Raji (cell line): Measurements from ENCODE around the gene USE1.
A peak's percentile ranks its signal among the peaks of the same experiment; 100 is the strongest.

Experiments used
- POLR2A ChIP-seq: IDR thresholded peaks from 2 replicates; pipeline ENCODE4 v1.6.1; 2011; ENCODE audit warnings: low read depth, low read length, control low read depth; ENCODE audit not compliant: insufficient read depth

USE1 gene

DNA sequence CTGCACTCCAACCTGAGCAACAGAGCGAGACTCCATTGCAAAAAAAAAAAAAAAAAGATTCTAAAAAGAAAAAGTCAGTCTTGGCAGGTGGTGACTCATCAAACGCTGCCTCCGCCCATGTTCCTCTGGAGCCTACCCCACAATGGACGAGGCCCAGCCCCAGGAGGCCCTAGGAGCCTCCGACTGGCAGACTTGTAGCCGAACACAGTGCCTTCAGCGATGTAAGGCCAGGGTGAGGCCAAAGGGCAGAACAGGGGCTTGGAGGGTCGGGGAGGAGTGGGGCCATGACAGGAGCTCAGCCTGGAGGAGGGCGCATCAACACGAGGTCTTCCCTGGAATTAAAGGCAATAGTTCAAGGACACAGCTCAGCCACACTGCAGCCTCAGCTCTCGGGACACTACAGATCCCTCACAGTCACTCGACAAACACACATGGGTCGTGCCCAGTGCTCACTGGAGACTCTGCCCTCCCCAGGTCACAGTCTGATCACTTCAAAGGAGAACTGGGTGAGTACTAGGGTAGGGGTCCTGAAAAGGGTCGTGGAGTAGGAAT is 5.1 kb downstream of the USE1 start:
- TF ChIP-seq POLR2A: no peak

DNA sequence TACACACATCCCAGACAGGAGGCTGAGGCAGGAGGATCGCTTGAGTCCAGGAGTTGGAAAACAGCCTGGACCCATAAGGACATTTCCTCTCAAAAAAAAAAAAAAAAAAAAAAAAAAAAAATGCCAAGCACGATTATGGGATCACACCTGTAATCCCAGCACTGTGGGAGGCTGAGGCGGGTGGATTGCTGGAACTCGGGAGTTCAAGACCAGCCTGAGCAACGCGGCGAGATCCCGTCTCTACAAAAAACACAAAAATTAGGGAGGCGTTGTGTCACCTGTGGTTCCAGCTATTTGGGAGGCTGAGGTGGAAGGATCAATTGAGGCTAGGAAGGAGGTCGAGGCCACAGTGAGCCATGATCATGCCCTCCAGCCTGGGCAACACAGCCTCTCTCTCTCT is 9.9 kb downstream of the USE1 start:
- TF ChIP-seq POLR2A: no peak

DNA sequence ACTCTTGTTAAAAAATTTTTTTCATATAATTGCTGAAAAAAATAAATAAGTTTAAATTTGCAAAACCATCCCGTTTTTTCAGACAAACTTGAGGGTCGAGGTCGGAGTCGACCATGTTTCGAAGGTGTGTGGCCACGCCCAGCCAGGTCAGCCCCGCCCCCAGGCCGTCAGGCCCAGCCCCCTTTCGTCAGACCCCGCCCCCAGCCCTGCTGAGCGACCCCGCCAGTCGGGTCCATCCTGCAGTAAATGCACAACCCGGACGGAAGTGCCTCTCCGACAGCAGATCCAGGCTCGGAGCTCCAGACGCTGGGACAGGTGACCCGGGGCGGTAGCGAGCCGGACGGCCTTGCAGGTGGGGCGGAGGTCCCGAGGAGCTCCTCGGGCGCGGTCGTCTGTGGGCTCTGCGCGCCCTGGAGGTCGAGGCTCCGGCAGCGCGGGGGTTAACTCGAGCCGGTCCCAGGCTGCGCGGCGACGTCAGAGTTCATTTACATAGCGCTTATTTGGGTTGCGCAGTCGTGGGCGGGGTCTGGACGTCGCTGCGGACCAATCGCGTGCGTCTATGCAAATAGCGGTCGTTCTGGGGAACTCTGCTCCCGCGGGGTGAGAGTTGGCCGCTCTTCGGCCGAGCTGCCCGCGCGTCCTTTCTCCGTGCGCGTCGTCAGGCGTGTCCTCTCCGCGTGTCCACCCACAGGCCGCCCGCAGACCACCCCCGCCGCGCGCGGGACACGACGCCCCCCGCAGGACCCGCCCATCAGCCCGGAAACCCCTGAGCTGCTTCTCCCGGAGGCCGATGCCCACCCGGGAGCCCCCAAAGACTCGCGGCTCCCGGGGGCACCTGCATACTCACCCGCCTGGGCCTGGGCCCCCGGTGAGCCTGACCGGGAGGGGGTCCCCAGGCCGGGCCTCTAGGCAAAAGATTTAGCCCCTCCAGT is 11.1 kb downstream of the USE1 start, which contains the start of gene OCEL1:
TSS of gene OCEL1 (plus strand) at position 225 of the 932 bp plus-strand sequence. CDS start at position 247, 22 bp downstream.
- TF ChIP-seq POLR2A: peak; percentile 97

DNA sequence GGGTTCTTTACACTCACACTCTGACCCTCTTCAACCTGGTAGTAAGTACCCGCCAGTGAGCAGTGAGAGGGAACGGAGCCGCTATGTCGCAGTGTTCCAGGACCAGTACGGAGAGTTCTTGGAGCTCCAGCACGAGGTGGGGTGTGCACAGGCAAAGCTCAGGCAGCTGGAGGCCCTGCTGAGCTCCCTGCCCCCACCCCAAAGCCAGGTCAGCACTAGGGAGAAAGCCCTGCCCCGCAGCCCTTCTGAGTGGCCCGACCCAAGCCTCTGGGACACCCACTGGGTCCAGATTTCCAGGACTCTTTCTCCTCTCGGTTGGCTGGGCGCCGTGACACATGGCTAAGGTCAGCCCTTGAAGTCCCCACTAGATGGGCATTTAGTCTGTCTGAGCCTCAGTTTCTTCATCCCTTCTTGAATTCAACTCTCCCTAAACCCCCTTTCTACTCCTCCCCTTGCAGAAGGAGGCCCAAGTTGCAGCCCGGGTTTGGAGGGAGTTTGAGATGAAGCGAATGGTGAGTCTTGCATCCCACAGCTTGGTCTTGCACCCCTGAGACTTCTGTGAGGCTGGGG is 12.7 kb downstream of the USE1 start:
- 0 out of 2 replicates have a peak, but pooled peaks have one; percentile 11 for TF ChIP-seq POLR2A

DNA sequence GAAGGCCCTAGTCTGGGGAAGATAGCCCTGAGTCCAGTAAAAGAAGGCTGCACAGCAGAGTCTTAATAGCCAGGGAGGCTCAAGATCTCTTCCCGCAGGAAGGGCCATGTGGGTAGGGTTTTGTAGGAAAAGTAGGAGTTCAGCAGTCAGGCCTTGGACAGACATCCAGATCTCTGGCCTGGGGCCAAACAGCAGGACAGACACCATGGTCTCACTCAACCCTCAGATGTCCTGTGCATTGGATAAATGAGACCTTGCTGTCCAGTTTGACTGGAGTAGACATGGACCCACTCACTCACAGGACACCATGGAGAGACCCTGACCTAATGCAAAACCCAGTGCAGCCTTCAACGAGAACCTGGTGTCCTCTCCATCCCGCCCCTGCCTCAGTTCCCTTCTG is 14.7 kb downstream of the USE1 start:
- 0 out of 2 replicates have a peak, but pooled peaks have one; percentile 19 for TF ChIP-seq POLR2A

DNA sequence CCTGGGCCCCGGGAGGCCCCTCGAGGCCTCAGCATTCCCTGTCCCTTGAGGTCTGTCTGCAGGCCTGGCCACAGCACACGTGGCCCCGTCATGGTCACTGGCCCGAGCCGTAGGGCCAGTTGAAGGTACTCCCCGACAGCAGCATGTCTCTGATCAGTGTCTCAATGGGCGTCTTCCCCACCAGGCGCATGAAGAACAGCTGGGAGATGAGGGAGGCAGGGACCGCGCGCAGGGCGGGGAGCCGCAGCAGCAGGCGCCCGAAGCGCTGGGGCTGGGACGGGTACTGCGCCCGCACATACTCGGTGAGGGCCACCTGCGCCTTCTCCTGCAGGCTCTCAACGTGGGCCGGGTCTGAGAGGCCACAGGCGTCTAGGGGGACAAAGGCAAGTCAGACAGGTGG is 17.1 kb downstream of the USE1 start:
- no peak for TF ChIP-seq POLR2A

DNA sequence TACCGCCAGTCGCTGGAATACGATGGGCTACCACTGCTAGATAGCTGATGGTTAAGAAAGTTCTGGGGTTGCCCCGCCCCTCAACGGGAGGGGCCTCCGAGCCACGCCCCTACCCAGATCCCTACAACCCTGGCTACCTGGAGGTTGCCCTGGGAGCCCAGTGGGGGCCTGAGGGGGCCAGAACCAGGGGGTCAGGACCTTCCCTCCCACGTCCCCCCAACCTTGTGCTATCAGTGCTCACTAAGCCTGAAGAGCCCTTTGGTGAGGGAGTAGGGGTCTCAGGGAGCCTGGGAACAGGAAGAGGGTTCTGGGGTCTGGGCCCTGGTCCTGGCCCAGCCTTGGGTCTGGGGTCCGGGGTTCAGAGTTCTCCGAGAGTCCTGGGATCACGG is 19.7 kb downstream of the USE1 start:
- TF ChIP-seq POLR2A: peak; percentile 64

DNA sequence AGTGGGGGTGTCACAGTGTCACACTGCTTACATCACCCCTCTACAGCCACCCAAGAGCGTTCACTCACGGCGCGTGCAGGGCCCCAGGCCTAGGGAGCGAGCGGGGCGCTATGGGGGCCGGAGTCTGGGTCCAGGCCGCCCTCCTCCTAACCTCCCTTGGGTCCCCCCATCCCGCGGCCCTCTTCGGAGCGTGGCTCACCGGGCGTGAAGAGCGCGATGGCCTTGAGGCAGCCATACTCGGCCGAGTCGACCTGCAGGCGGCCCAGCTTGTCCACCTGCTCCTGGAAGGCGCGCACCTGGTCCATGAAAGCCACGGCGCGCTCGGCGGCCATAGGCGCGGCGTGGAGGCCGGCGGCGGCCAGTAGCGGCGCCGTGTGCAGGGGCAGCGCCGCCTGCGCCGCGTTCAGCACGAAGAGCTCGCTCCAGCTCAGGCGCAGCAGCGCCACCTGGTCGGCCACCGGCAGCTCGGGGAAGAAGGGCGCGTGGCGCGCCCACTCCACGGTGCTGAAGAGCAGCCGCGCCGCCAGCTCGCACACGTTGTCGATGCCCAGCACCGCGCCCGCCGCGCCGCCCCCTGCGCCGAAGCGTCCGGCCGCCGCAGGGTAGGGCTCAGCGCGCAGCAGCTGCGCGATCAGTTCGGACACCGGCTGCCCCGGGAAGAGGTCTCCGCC is 20.3 kb downstream of the USE1 start:
- TF ChIP-seq POLR2A: no peak

DNA sequence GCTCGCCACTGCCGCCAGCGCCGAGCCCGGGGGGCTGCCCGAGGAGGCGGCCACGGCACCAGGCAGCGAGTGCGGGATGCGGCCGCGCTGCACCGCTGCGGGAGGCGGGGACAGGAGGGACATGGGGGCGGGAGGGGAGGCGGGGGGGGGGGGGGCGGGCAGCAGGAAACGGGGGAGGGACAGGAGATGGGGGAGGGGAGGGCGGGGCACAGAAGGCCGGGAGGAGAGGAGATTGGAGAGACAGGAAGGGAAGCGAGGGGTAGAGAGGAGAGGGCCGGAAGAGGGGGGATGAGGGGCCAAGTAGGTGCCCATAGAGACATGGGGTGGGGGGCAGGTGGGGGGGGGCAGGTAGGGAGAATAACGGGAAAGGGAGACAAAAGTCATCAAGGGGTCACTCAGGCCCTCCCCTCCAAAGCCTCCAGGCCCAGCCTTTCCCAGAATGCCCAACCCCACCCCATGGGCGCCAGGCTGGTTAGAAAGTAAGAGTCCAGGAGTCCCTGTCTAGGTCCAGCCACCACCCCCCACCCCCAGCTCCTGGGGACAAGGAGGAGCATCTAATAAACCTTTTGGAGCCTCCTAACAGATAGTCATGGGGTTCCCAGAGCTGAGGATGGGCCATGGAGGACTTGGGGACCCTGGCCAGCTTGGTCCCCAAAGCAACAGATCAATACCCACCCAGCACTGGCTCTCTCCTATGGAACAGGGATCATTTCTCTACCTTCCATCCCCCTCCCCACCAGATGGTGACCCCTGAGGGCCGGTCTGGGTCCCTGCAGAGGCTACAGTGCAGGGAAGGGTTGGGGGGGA is 21.0 kb downstream of the USE1 start:
- TF ChIP-seq POLR2A: peak; percentile 43; the same call in 1 of the 2 replicates

DNA sequence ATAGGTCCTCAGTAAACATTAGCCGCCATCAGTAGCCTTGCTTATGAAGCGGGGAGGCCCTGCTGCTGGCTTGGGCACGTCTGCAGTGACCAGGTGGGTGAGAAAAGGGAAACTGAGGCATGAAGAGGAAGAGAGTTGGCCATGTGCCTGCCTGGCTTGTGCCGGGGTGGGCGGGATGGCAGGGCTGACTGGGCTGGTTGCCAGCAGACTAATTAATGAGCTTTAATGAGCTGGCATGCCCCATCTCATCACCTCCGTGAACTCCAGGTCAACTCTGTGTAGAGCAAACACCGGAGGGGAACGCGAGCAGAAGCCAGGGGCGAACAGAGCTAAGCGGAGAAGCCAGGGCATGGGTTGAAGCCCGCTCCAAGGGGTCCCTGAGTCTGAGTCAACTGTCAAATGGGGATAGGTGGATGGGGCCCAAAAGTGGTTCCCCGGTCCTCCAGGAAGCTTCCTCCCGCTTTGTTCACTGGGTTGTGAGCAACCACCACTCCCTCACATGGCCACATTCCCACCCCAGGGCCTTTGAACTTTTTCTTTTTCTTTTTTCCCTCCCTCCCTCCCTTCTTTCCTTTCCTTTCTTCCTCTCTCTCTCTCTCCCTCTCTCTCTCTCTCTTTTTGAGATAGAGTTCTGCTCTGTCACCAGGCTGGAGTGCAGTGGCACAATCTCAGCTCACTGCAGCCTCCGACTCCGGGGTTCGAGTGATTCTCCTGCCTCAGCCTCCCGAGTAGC is 21.8 kb downstream of the USE1 start:
- TF ChIP-seq POLR2A: no peak

DNA sequence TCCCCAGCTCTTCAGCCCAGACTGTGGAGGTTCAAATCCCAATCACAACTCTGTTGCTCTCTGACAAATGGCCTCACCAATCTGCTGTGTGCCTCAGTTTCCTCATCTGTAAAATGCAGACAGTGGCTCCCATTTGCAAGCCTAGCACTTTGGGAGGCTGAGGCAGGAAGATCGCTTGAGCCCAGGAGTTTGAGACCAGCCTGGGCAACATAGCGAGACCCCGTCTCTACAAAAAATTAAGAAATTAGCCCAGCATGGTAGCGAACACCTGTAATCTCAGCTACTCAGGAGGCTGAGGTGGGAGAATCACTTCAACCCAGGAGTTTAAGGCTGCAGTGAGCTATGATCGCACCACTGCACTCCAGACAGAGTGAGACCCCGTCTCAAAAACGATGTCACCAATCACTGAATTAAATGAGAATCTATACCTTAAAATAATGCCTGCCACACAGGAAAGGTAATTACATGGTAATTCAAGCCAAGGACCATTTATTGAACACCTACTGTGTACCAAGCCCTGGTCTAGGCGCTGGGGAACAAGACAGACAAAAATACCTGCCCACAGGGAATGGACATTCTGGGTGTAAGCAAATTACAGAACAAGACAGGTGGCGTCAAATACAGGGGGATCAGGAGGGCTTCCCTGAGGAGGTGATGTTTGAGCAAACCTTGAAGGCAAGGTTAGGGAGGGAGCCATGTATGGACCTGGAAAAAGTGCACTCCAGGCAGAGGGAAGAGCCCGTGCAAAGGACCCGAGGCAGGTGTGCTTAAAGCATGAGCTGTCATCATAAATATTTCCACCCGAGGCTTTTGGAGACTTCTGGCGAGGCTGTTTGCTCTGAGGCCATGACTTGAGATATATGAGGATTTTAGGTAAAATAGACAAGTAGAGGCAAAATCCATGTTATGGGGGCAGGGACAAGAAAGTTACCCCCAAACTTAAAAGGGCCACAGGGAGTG is 22.9 kb downstream of the USE1 start:
- TF ChIP-seq POLR2A: no peak

DNA sequence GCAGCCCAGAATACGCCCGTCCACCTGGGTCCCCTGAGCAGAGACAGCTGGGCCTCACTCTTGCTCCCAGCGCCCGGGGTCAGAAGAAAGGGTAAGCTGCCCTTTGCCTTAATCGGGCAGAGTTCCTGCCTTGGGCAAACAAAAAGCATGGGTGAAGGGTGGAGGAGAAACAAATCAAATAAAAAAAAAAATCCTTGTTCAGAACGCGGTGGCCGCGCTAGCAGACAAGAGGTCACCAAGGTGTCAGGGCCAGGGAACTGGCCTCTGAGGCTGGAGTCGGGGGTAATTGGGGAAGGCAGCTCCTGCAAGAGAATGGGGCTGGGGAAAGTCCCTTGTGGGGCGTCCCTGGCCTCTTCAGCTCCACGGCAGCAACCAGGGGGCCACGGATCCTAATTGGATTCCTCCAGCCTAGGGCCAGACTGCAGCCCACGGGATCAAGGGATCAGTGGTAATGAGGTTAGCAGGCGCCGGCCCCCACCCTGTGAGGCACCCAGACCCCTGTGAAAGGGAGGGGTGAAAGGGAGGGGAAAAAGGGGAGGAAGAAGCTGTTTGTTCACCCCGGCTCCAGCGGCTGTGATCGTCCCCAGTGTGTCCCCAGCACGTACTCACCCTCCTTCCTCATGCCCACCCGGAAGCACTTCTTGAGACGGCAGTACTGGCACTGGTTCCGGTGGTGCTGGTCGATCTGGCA is 25.1 kb downstream of the USE1 start:
- TF ChIP-seq POLR2A: no peak
